Colonic mucosa (tissue), 4 donors: ENCODE data around the gene NCBP3. TPM values are rescaled to one million over a fixed set of nuclear protein-coding genes. Genes with fewer than 3 reads are reported as not detected.

Source experiments
- DNase-seq: peaks from one replicate; pipeline ENCODE4 v3.0.0-alpha.2; 2020
- H3K27ac ChIP-seq: fragments of 200-600 bp; one replicate; pipeline ENCODE4 v1.8.0; 2021
- H3K27me3 ChIP-seq: fragments of 200-600 bp; one replicate; pipeline ENCODE4 v1.8.0; 2021
- H3K36me3 ChIP-seq: fragments of 200-600 bp; one replicate; pipeline ENCODE4 v1.8.0; 2021
- H3K4me1 ChIP-seq: fragments of 200-600 bp; one replicate; pipeline ENCODE4 v1.8.0; 2021; ENCODE audit warnings: mild to moderate bottlenecking
- H3K4me3 ChIP-seq: fragments of 200-600 bp; one replicate; pipeline ENCODE4 v1.8.0; 2021
- H3K9ac ChIP-seq, 2 donors: one replicate each; pipeline ENCODE4 v1.7.0; 2013; ENCODE audit warnings: control low read depth in 2 of 2, low read depth in 2 of 2, low read length in 2 of 2
- H3K9me3 ChIP-seq: fragments of 200-600 bp; one replicate; pipeline ENCODE4 v1.8.0; 2021
- intact Hi-C: fragments of 100-400 bp; cut with DNase I; formaldehyde crosslinking; loops from one replicate; pipeline ENCODE4 v1.14.1; 2022
- total RNA-seq, 2 donors: library from RNA; stranded (reverse); fragmentation: NEBNext Ultra II Directional in 1 of 2; extraction: Animal tissue kit (Norgen Biotek cat#: 25700) in 1 of 2; gene quantifications; one replicate each; pipeline ENCODE4 v1.2.1, GENCODE V29; 2021
- TF ChIP-seq, protein P1 (sequence below): fragments of 200-600 bp; IDR thresholded peaks from one replicate; pipeline ENCODE4 v1.8.0; 2022; ENCODE audit warnings: antibody characterized with exemption, mild to moderate bottlenecking
- donor health status: healthy.
- donor health status: DM: no; HTN: no; CAD: no.
- donor health status: DM: no; HTN: no; CAD: no.

Gene NCBP3
- total RNA-seq, 2 donors from 2014 or later, result 31.3 to 41.2 TPM

- intact Hi-C loops, result no loop called here
- TF ChIP-seq, protein P1, sequence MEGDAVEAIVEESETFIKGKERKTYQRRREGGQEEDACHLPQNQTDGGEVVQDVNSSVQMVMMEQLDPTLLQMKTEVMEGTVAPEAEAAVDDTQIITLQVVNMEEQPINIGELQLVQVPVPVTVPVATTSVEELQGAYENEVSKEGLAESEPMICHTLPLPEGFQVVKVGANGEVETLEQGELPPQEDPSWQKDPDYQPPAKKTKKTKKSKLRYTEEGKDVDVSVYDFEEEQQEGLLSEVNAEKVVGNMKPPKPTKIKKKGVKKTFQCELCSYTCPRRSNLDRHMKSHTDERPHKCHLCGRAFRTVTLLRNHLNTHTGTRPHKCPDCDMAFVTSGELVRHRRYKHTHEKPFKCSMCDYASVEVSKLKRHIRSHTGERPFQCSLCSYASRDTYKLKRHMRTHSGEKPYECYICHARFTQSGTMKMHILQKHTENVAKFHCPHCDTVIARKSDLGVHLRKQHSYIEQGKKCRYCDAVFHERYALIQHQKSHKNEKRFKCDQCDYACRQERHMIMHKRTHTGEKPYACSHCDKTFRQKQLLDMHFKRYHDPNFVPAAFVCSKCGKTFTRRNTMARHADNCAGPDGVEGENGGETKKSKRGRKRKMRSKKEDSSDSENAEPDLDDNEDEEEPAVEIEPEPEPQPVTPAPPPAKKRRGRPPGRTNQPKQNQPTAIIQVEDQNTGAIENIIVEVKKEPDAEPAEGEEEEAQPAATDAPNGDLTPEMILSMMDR, result no peak
Observed at GRCh38 chr17:3821101-3821500, 24.9 kb downstream of the NCBP3 start.

GRCh38 chr17:3818786-3819185, 27.3 kb downstream of the NCBP3 start:
- Histone ChIP-seq H3K4me1 (no peaks in the 10 kb centered on the region), H3K27me3 (no peaks in the 10 kb centered on the region), H3K36me3 (peaks cover 14% of the 10 kb centered on the region), H3K9me3 (no peaks in the 10 kb centered on the region), H3K4me3 (no peak overlapping the region), H3K27ac (no peak overlapping the region), H3K9ac (no peak overlapping the region)
- no peak for DNase-seq
- intact Hi-C loops, result no loop called here
- TF ChIP-seq, protein P1, result no peak

More at GRCh38 chr17:3821101-3821500, 24.9 kb downstream of the NCBP3 start:
- Histone ChIP-seq H3K36me3 (peaks cover 10% of the 10 kb centered on the region), H3K4me1 (no peaks in the 10 kb centered on the region), H3K27ac (no peak overlapping the region), H3K9me3 (no peaks in the 10 kb centered on the region), H3K27me3 (no peaks in the 10 kb centered on the region), H3K4me3 (no peak overlapping the region), H3K9ac (no peak overlapping the region)
- no peak for DNase-seq

DNA sequence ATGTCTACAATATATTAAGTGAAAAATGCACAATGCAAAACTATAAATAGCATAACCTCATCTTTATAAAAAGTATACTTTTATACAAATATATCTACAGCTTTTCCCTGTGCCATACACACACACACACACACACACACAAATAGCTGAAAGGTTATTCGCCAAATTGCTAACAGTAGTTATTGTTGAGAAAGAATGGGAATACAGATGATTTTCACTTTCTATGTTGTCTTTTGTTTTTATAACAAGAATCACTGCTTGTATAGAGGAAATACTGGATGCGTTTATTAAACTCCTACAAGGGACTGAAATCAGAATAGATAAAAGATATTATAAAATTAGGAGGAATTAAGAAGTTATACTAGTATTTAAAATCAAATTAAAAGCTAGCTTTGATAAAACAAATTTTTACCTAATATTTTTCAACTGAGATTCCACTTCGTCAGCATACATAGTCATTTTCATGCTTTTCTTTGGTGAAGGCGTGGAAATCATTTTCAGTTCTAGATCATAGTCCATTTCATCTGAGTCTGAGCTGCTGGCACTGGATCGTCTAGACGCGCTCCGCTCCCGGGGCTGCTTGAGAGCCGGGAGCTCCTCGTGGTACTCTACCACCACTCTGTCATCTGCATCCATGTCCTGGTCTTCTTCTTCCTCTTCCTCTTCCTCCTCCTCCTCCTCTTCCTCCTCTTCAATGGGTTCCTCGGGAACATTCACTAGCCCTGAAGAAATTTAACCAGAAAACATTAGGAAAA, 28.0 kb downstream of the NCBP3 start:
- no peaks in the 10 kb centered on the region for H3K9me3 ChIP-seq
- intact Hi-C loops, result no loop called here
- H3K4me3 ChIP-seq, result no peak overlapping the region
- TF ChIP-seq, protein P1, result no peak
- H3K4me1 ChIP-seq, result no peaks in the 10 kb centered on the region
- peaks cover 20% of the 10 kb centered on the region for H3K36me3 ChIP-seq
- H3K27me3 ChIP-seq, result no peaks in the 10 kb centered on the region
- H3K27ac ChIP-seq, result no peak overlapping the region
- no peak for DNase-seq
- H3K9ac ChIP-seq, result no peak overlapping the region

GRCh38 chr17:3815925-3816324, 30.1 kb downstream of the NCBP3 start:
- Histone ChIP-seq H3K27ac (no peak overlapping the region), H3K9me3 (no peaks in the 10 kb centered on the region), H3K27me3 (no peaks in the 10 kb centered on the region), H3K36me3 (peaks cover 23% of the 10 kb centered on the region), H3K9ac (no peak overlapping the region), H3K4me3 (no peak overlapping the region), H3K4me1 (no peaks in the 10 kb centered on the region)
- intact Hi-C loops, result no loop called here
- TF ChIP-seq, protein P1, result no peak
- no peak for DNase-seq

- H3K9me3 ChIP-seq, result no peaks in the 10 kb centered on the region
- intact Hi-C loops, result no loop called here
- H3K4me3 ChIP-seq, result no peak overlapping the region
- peaks cover 23% of the 10 kb centered on the region for H3K36me3 ChIP-seq
- TF ChIP-seq, protein P1, result no peak
- no peak overlapping the region for H3K27ac ChIP-seq
- no peaks in the 10 kb centered on the region for H3K27me3 ChIP-seq
- no peak overlapping the region for H3K9ac ChIP-seq
- H3K4me1 ChIP-seq, result no peaks in the 10 kb centered on the region
- DNase-seq, result no peak
Observed at GRCh38 chr17:3815122-3815521, 30.9 kb downstream of the NCBP3 start.
